Kidney (tissue), 14 donors: ENCODE results near the gene NOL9. TPM values are rescaled to one million over a fixed set of nuclear protein-coding genes. Genes with fewer than 3 reads are reported as not detected.
A peak's percentile ranks its signal among the peaks of the same experiment; 100 is the strongest.

Experiments
- DNase-seq, 5 donors: peaks; one replicate each; pipeline ENCODE4 v3.0.0-alpha.2; 2013 to 2020
- FAIRE-seq: peaks from 2 replicates; lab custom pipeline; 2012; peaks lifted over from hg19 to GRCh38; lab: Jason Lieb, UNC
- H3K27ac ChIP-seq, 2 donors: one replicate each; pipeline ENCODE4 v1.7.0; 2013; ENCODE audit warnings: low read depth in 2 of 2, low read length in 2 of 2, inconsistent platforms in 1 of 2
- H3K27me3 ChIP-seq: one replicate; pipeline ENCODE4 v1.7.1; 2013; ENCODE audit warnings: low read length, inconsistent platforms; ENCODE audit not compliant: control insufficient read depth, insufficient read depth
- H3K36me3 ChIP-seq, 3 donors: one replicate each; pipeline versions ENCODE4 v1.7.0 to v1.7.1; 2013; ENCODE audit warnings: low read length in 3 of 3, control low read depth in 1 of 3, inconsistent platforms in 1 of 3; ENCODE audit not compliant: insufficient read depth in 3 of 3, control insufficient read depth in 2 of 3
- H3K4me1 ChIP-seq, 3 donors: one replicate each; pipeline versions ENCODE4 v1.7.0 to v1.7.1; 2013; ENCODE audit warnings: low read length in 3 of 3, inconsistent platforms in 1 of 3, low read depth in 1 of 3; ENCODE audit not compliant: control insufficient read depth in 2 of 3, insufficient read depth in 2 of 3
- H3K4me3 ChIP-seq, 3 donors: one replicate each; pipeline versions ENCODE4 v1.7.0 to v1.8.1; 2013; ENCODE audit warnings: low read length in 3 of 3, control low read depth in 1 of 3, inconsistent platforms in 1 of 3
- H3K9ac ChIP-seq, 3 donors: one replicate each; pipeline versions ENCODE4 v1.7.0 to v1.7.1; 2013; ENCODE audit warnings: low read length in 3 of 3, control low read depth in 1 of 3, inconsistent platforms in 1 of 3
- H3K9me3 ChIP-seq, 3 donors: one replicate each; pipeline versions ENCODE4 v1.7.0 to v1.7.1; 2013; ENCODE audit warnings: low read length in 3 of 3, control low read depth in 1 of 3, inconsistent platforms in 1 of 3; ENCODE audit not compliant: control insufficient read depth in 2 of 3, insufficient read depth in 1 of 3
- intact Hi-C: fragments of 100-400 bp; cut with DNase I; formaldehyde crosslinking; loops from one replicate; pipeline ENCODE4 v1.11.1; 2022
- polyA plus RNA-seq: library from polyadenylated mRNA; stranded (reverse); fragments of 350-450 nt; fragmentation: Illumina TruSeq; extraction: RNeasy Lipid Tissue Mini Kit (QIAGEN cat#74804); gene quantifications from one replicate; pipeline ENCODE4 v1.2.3, GENCODE V29; 2014; ENCODE audit warnings: low read depth, low replicate concordance; ENCODE audit not compliant: insufficient read depth
- total RNA-seq: library from RNA; stranded (reverse); fragmentation: NEBNext Ultra II Directional; extraction: Animal tissue kit (Norgen Biotek cat#: 25700); gene quantifications from one replicate; pipeline ENCODE4 v1.2.1, GENCODE V29; 2021
- TF ChIP-seq, protein P1 (sequence below): IDR thresholded peaks from 3 replicates; pipeline ENCODE4 v1.5.1; 2012; ENCODE audit warnings: mild to moderate bottlenecking, moderate library complexity, borderline replicate concordance; ENCODE audit not compliant: insufficient read depth; ENCODE audit errors: extremely low read depth
- donor health status: control.
- donor health status: control.
- donor health status: control.
- donor health status: control.
- donor health status: control.
- donor health status: DM: yes; HTN: yes; CAD: no.
- donor health status: Normal renal cell carcinoma (clear cell type).

The NOL9 gene
- total and polyA plus RNA-seq, 2 donors from 2014 or later, result 4.3 to 28.7 TPM

DNA sequence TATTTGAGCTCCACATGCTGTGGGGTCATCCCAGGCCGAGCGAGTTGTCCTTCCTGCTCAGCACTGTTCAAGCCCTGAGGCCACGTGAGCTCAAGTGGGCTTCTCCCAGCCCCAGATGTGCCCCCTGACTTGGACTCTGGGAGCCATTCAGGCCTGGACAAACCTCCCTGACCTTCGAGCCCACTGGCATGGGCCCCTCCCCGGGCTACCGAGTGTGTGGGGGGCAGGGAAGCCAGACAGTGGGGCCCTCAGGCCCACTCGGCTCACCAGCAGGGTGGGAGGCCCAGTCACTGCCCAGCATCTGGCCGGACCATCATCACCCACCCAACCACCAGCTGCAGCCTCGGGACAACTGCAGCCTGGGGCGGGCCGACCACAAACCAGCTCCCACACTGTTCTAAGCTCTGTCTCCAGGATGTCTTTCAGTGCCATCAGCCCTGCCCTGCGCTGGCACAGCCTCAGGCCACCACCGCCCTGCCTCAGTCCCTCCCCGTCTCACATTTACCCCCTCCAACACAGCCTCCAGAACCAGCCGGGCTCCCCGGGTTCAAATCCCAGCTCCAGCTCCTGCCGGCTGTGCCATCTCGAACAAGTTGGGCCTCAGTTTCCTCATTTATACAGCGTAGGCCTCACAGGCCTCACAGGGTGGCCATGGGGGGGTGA lies 41.9 kb downstream of the NOL9 start:
- Histone ChIP-seq H3K27ac (no peak overlapping the region), H3K9ac (no peak overlapping the region), H3K4me1 (no peaks in the 10 kb centered on the region), H3K9me3 (no peaks in the 10 kb centered on the region), H3K27me3 (no peaks in the 10 kb centered on the region), H3K4me3 (no peak overlapping the region), H3K36me3 (no peaks in the 10 kb centered on the region)
- intact Hi-C loops, result no loop called here
- FAIRE-seq (no peak), DNase-seq (peak in 4 of 5 donors; percentile 30 to 52 (median 48))
- TF ChIP-seq, protein P1, sequence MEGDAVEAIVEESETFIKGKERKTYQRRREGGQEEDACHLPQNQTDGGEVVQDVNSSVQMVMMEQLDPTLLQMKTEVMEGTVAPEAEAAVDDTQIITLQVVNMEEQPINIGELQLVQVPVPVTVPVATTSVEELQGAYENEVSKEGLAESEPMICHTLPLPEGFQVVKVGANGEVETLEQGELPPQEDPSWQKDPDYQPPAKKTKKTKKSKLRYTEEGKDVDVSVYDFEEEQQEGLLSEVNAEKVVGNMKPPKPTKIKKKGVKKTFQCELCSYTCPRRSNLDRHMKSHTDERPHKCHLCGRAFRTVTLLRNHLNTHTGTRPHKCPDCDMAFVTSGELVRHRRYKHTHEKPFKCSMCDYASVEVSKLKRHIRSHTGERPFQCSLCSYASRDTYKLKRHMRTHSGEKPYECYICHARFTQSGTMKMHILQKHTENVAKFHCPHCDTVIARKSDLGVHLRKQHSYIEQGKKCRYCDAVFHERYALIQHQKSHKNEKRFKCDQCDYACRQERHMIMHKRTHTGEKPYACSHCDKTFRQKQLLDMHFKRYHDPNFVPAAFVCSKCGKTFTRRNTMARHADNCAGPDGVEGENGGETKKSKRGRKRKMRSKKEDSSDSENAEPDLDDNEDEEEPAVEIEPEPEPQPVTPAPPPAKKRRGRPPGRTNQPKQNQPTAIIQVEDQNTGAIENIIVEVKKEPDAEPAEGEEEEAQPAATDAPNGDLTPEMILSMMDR, result no peak

DNA sequence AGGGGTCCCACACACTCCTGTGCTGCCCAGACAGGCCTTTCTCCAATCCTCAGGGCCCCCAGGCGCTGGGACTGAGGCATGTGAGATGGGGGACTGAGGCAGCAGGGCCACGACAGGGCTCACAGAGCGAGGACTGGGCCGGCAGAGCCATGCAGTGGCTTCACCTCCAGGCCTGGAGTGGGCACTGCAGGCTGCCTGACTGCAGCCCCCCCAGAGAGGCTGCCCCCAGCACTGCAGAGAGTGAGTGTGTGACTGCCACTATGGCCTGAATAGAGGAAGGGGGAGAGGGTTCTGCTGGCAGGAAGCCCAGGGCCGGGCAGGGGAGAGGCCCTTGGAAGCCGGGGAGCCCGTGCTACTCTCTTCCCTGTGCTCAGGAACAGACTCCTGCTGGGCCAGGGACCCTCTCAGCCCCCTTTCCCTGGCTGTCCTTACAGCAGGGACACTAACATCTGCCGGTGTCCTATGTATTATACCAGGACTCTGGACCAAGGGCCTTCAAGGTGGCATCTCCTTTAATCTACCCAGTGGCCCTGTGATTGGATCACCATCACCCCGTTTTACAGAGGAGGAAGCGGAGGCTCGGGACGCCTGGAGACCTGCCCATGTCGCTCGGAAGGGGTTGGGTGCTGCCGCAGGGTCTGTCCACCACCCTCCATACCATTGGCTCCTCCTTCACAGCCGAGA lies 42.6 kb downstream of the NOL9 start:
- Histone ChIP-seq H3K4me1 (no peaks in the 10 kb centered on the region), H3K36me3 (no peaks in the 10 kb centered on the region), H3K27ac (no peak overlapping the region), H3K9me3 (no peaks in the 10 kb centered on the region), H3K9ac (no peak overlapping the region), H3K27me3 (no peaks in the 10 kb centered on the region), H3K4me3 (no peak overlapping the region)
- FAIRE-seq (no peak), DNase-seq (peak in 2 of 5 donors; percentile 14 to 60)
- intact Hi-C loops, result no loop called here
- TF ChIP-seq, protein P1, result no peak

DNA sequence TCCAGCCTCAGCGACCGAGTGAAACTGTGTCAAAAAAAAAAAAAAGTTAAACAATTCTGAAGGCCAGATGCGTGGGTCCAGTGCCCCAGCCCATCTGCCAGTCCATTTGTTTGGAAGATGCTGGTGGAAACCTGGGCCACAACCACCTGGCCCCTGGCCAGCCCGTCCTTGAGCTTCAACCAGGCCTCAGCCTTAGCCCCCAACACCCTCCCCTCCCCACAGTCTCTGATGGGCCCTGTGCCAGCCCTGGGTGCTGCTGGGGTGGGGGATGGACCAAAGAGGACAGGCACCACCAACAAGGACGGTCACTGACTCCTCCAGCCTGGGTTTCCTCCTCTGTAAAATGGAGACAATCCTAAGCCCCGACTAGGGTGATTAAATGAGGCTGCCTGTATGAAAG lies 43.3 kb downstream of the NOL9 start:
- intact Hi-C loops, result no loop called here
- Histone ChIP-seq H3K4me3 (no peak overlapping the region), H3K9me3 (no peaks in the 10 kb centered on the region), H3K9ac (no peak overlapping the region), H3K27me3 (no peaks in the 10 kb centered on the region), H3K36me3 (no peaks in the 10 kb centered on the region), H3K27ac (no peak overlapping the region), H3K4me1 (no peaks in the 10 kb centered on the region)
- TF ChIP-seq, protein P1, result no peak
- FAIRE-seq (no peak), DNase-seq (peak in 1 of 5 donors; percentile 57)
